HPDE6-E6E7 (cell line): ENCODE results near the gene RHBDL1.

Experiments used
- DNase-seq: peaks from one replicate; pipeline ENCODE4 v3.0.0; 2011; ENCODE audit warnings: missing footprints; ENCODE audit errors: extremely low spot score

RHBDL1 gene

GRCh38 chr16:636206-637080 lies 39.0 kb upstream of the RHBDL1 start, which contains the start of gene METTL26:
TSS of gene METTL26 (minus strand) at chr16:636305. CDS start at chr16:636290, 15 bp downstream.
- DNase-seq: peak; percentile 90

- peak; percentile 92 for DNase-seq
Observed at GRCh38 chr16:637081-638018, 38.1 kb upstream of the RHBDL1 start.

GRCh38 chr16:638034-638543 lies 37.4 kb upstream of the RHBDL1 start:
- DNase-seq: no peak

- DNase-seq: no peak
Observed at GRCh38 chr16:638836-639235, 36.6 kb upstream of the RHBDL1 start.

- DNase-seq: no peak
Observed at GRCh38 chr16:640614-641013, 34.9 kb upstream of the RHBDL1 start.

GRCh38 chr16:641326-642188 lies 33.9 kb upstream of the RHBDL1 start, which contains the start of gene MCRIP2:
TSS of gene MCRIP2 (plus strand) at chr16:641828. CDS start at chr16:641992, 164 bp downstream.
- peak; percentile 52 for DNase-seq

GRCh38 chr16:642189-643049 lies 33.1 kb upstream of the RHBDL1 start:
- no peak for DNase-seq

GRCh38 chr16:643050-643368 lies 32.5 kb upstream of the RHBDL1 start:
- DNase-seq: no peak

- DNase-seq: no peak
Observed at GRCh38 chr16:644556-644955, 30.9 kb upstream of the RHBDL1 start.

- DNase-seq: no peak
Observed at GRCh38 chr16:645852-646678, 29.4 kb upstream of the RHBDL1 start.

GRCh38 chr16:646679-647172 lies 28.7 kb upstream of the RHBDL1 start:
- DNase-seq: no peak

- DNase-seq: no peak
Observed at GRCh38 chr16:647173-647902, 28.1 kb upstream of the RHBDL1 start.

- peak; percentile 56 for DNase-seq
Observed at GRCh38 chr16:648071-648780, 27.2 kb upstream of the RHBDL1 start.

GRCh38 chr16:648781-649589 lies 26.5 kb upstream of the RHBDL1 start, which contains the start of gene WDR90:
TSS of gene WDR90 (plus strand) at chr16:649365. CDS start at chr16:649417, 52 bp downstream.
- DNase-seq: peak; percentile 90

- DNase-seq: no peak
Observed at GRCh38 chr16:649631-650030, 25.8 kb upstream of the RHBDL1 start.

- DNase-seq: no peak
Observed at GRCh38 chr16:651844-652243, 23.6 kb upstream of the RHBDL1 start.
